ENCODE data around the gene EPYC.

DNA sequence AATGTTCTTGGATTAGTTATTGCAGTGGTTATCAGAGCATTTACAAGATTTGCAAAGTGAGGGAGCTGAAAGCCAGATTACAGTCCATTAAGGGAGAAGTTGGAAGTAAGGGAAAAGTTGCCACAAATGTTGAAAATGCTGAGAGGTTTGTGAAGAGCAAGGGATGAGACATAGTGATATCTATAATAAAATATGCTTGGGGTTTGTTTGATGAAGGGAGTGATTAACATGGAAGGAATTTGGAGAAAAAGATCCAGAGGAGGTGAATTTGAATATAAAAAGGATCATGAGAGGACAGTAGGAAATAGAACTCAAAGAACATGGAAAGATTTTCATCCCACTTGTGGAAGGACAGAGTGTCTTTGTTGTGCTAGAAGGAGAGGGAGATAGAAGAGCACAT lies 30.5 kb downstream of the EPYC start:
- TF ChIP-seq POLR2A (IDR thresholded peaks at IDR 0.05): no peak
- TF ChIP-seq, protein P1, sequence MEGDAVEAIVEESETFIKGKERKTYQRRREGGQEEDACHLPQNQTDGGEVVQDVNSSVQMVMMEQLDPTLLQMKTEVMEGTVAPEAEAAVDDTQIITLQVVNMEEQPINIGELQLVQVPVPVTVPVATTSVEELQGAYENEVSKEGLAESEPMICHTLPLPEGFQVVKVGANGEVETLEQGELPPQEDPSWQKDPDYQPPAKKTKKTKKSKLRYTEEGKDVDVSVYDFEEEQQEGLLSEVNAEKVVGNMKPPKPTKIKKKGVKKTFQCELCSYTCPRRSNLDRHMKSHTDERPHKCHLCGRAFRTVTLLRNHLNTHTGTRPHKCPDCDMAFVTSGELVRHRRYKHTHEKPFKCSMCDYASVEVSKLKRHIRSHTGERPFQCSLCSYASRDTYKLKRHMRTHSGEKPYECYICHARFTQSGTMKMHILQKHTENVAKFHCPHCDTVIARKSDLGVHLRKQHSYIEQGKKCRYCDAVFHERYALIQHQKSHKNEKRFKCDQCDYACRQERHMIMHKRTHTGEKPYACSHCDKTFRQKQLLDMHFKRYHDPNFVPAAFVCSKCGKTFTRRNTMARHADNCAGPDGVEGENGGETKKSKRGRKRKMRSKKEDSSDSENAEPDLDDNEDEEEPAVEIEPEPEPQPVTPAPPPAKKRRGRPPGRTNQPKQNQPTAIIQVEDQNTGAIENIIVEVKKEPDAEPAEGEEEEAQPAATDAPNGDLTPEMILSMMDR (IDR thresholded peaks at IDR 0.05): no peak
